ENCODE results near the gene AKNA.
A peak's percentile ranks its signal among the peaks of the same experiment; 100 is the strongest.

AKNA gene

GRCh38 chr9:114387680-114388356 lies at the start of gene AKNA:
TSS of gene AKNA (minus strand) at chr9:114387982. CDS start at chr9:114381333, 6,649 bp downstream.
- DNase-seq (ENCODE audit: low read depth), result peak; percentile 78

GRCh38 chr9:114437401-114437893 lies 49.7 kb upstream of the AKNA start:
- no peak for DNase-seq (ENCODE audit: low read depth)

GRCh38 chr9:114434878-114435311 lies 47.1 kb upstream of the AKNA start:
- DNase-seq (ENCODE audit: low read depth), result peak; percentile 16

GRCh38 chr9:114433720-114434255 lies 46.0 kb upstream of the AKNA start:
- DNase-seq (ENCODE audit: low read depth), result no peak

GRCh38 chr9:114433086-114433485 lies 45.3 kb upstream of the AKNA start:
- DNase-seq (ENCODE audit: low read depth), result no peak

- DNase-seq (ENCODE audit: low read depth), result no peak
Observed at GRCh38 chr9:114432323-114433067, 44.7 kb upstream of the AKNA start.

- DNase-seq (ENCODE audit: low read depth), result no peak
Observed at GRCh38 chr9:114431770-114432169, 44.0 kb upstream of the AKNA start.

- no peak for DNase-seq (ENCODE audit: low read depth)
Observed at GRCh38 chr9:114431003-114431402, 43.2 kb upstream of the AKNA start.

- DNase-seq (ENCODE audit: low read depth), result no peak
Observed at GRCh38 chr9:114430457-114430856, 42.7 kb upstream of the AKNA start.

- DNase-seq (ENCODE audit: low read depth), result no peak
Observed at GRCh38 chr9:114429488-114429887, 41.7 kb upstream of the AKNA start.

- DNase-seq (ENCODE audit: low read depth), result no peak
Observed at GRCh38 chr9:114428466-114428865, 40.7 kb upstream of the AKNA start.

- DNase-seq (ENCODE audit: low read depth), result no peak
Observed at GRCh38 chr9:114427644-114428043, 39.9 kb upstream of the AKNA start.

- no peak for DNase-seq (ENCODE audit: low read depth)
Observed at GRCh38 chr9:114426046-114426948, 38.5 kb upstream of the AKNA start.

GRCh38 chr9:114425126-114425525 lies 37.3 kb upstream of the AKNA start:
- no peak for DNase-seq (ENCODE audit: low read depth)

GRCh38 chr9:114424126-114424525 lies 36.3 kb upstream of the AKNA start:
- no peak for DNase-seq (ENCODE audit: low read depth)

- no peak for DNase-seq (ENCODE audit: low read depth)
Observed at GRCh38 chr9:114423181-114423580, 35.4 kb upstream of the AKNA start.

GRCh38 chr9:114421147-114421546 lies 33.4 kb upstream of the AKNA start:
- DNase-seq (ENCODE audit: low read depth), result no peak

- DNase-seq (ENCODE audit: low read depth), result no peak
Observed at GRCh38 chr9:114419796-114420195, 32.0 kb upstream of the AKNA start.

- no peak for DNase-seq (ENCODE audit: low read depth)
Observed at GRCh38 chr9:114418053-114418452, 30.3 kb upstream of the AKNA start.

- peak; percentile 15 for DNase-seq (ENCODE audit: low read depth)
Observed at GRCh38 chr9:114417511-114417910, 29.7 kb upstream of the AKNA start.

GRCh38 chr9:114416906-114417305 lies 29.1 kb upstream of the AKNA start:
- DNase-seq (ENCODE audit: low read depth), result no peak

GRCh38 chr9:114416290-114416689 lies 28.5 kb upstream of the AKNA start:
- no peak for DNase-seq (ENCODE audit: low read depth)

Measured in fibroblast of gingiva (primary cell).